Measurements from ENCODE around the gene USP37. TPM values are rescaled to one million over a fixed set of nuclear protein-coding genes. Genes with fewer than 3 reads are reported as not detected.
A peak's percentile ranks its signal among the peaks of the same experiment; 100 is the strongest.

The USP37 gene
- total RNA-seq, 1 donor from 2014 or later: 19.4 TPM

GRCh38 chr2:218401890-218402289 is 166.3 kb downstream of the USP37 start:
- no peak for DNase-seq

- DNase-seq: peak; percentile 13
Measured at GRCh38 chr2:218400930-218401881, 166.9 kb downstream of the USP37 start.

Other genes with a start within 250 kb of the USP37 start
- gene CATIP, start 211.5 kb downstream of the USP37 start, total RNA-seq: 0.17 TPM in 1 of 2 replicates, not detected in the other
- gene SLC11A1, start 186.1 kb downstream of the USP37 start, total RNA-seq: under 0.01 and 0.05 TPM in 2 replicates
- 103 and 110 TPM in 2 replicates for gene CTDSP1, start 168.5 kb downstream of the USP37 start, total RNA-seq
- gene VIL1, start 149.2 kb downstream of the USP37 start, total RNA-seq: not detected in 2 replicates
- gene CNOT9, start 488 bp upstream of the USP37 start, total RNA-seq: 56.4 and 57.3 TPM in 2 replicates
- gene PLCD4, start 39.5 kb upstream of the USP37 start, total RNA-seq: 1.7 and 4.7 TPM in 2 replicates
- 9.0 and 14.1 TPM in 2 replicates for gene ZNF142, start 91.3 kb upstream of the USP37 start, total RNA-seq
- 31.3 and 37.5 TPM in 2 replicates for gene BCS1L, start 91.3 kb upstream of the USP37 start, total RNA-seq
- 21.1 and 35.7 TPM in 2 replicates for gene RNF25, start 103.7 kb upstream of the USP37 start, total RNA-seq
- 11.5 and 15.3 TPM in 2 replicates for gene STK36, start 103.7 kb upstream of the USP37 start, total RNA-seq
- 7.6 and 9.4 TPM in 2 replicates for gene TTLL4, start 142.5 kb upstream of the USP37 start, total RNA-seq
- 8.6 and 12.8 TPM in 2 replicates for gene CYP27A1, start 213.8 kb upstream of the USP37 start, total RNA-seq

All from dermis blood vessel endothelial cell (primary cell).